H1 (cell line): ENCODE measurements around the gene TEX101. TPM values are rescaled to one million over a fixed set of nuclear protein-coding genes. Genes with fewer than 3 reads are reported as not detected.

Source experiments
- CTCF ChIA-PET: fragments of 300-600 bp; sonication (Branson Sonifier 250); formaldehyde crosslinking; loops from one replicate; lab custom pipeline; 2021; ENCODE audit not compliant: partially characterized antibody; lab: Charles Lee
- POLR2A ChIA-PET: fragments of 300-600 bp; sonication (Branson Sonifier 250); formaldehyde crosslinking; loops from one replicate; lab custom pipeline; 2021; ENCODE audit warnings: inconsistent platforms; ENCODE audit not compliant: partially characterized antibody; lab: Charles Lee
- DNase-seq, 2 experiments: peaks; one replicate each; pipeline versions ENCODE4 v3.0.0 to v3.0.0-alpha.2; 2010 to 2022; ENCODE audit warnings: low spot score in 2 of 2, low read depth in 1 of 2, mixed read lengths in 1 of 2
- FAIRE-seq: peaks from 2 replicates; lab custom pipeline; 2011; peaks lifted over from hg19 to GRCh38; lab: Jason Lieb, UNC
- H2AFZ ChIP-seq: 2 replicates; pipeline ENCODE4 v1.8.1; 2012; ENCODE audit warnings: low read length, inconsistent platforms
- H2AK5ac ChIP-seq: 2 replicates; pipeline ENCODE4 v1.6.1; 2013; ENCODE audit warnings: low read depth, low read length
- H2BK120ac ChIP-seq: replicated peaks from 2 replicates; pipeline ENCODE3; 2013; ENCODE audit warnings: low read depth, low read length, inconsistent platforms
- H2BK12ac ChIP-seq: 2 replicates; pipeline ENCODE4 v1.6.1; 2013; ENCODE audit warnings: low read depth, low read length
- H2BK15ac ChIP-seq: 2 replicates; pipeline ENCODE4 v1.6.1; 2013; ENCODE audit warnings: low read length
- H2BK20ac ChIP-seq: 2 replicates; pipeline ENCODE4 v1.6.1; 2013; ENCODE audit warnings: low read length
- H2BK5ac ChIP-seq: 2 replicates; pipeline ENCODE4 v1.6.1; 2013; ENCODE audit warnings: low read depth, low read length
- H3K14ac ChIP-seq: 2 replicates; pipeline ENCODE4 v1.6.1; 2013; ENCODE audit warnings: inconsistent platforms; ENCODE audit not compliant: insufficient read length
- H3K18ac ChIP-seq: 2 replicates; pipeline ENCODE4 v1.6.1; 2013; ENCODE audit warnings: low read length; ENCODE audit errors: extremely low read depth
- H3K23ac ChIP-seq: 2 replicates; pipeline ENCODE4 v1.6.1; 2013; ENCODE audit warnings: inconsistent platforms; ENCODE audit not compliant: insufficient read length
- H3K23me2 ChIP-seq: 2 replicates; pipeline ENCODE4 v1.6.1; 2013; ENCODE audit warnings: low read depth, low read length
- H3K27ac ChIP-seq: 2 replicates; pipeline ENCODE4 v1.6.1; 2011; ENCODE audit warnings: low read depth, low read length, inconsistent platforms
- H3K27me3 ChIP-seq, 4 experiments: replicated peaks in 1 of 4; 1 replicate in 1 of 4; 2 replicates in 3 of 4; pipeline versions ENCODE4 v1.6.1 to v1.8.1; 2011 to 2013; ENCODE audit warnings: low read length in 3 of 4, mild to moderate bottlenecking in 3 of 4, inconsistent platforms in 2 of 4, mixed read lengths in 2 of 4, moderate library complexity in 1 of 4; ENCODE audit not compliant: control insufficient read depth in 3 of 4, insufficient read depth in 3 of 4; ENCODE audit errors: extremely low read depth in 1 of 4
- H3K36me3 ChIP-seq, 4 experiments: 2 replicates each; pipeline versions ENCODE4 v1.6.1 to v1.8.1; 2011 to 2013; ENCODE audit warnings: mild to moderate bottlenecking in 4 of 4, low read length in 3 of 4, moderate library complexity in 2 of 4, control low read depth in 1 of 4, inconsistent platforms in 1 of 4; ENCODE audit not compliant: insufficient read depth in 4 of 4, control insufficient read depth in 2 of 4
- H3K4ac ChIP-seq: replicated peaks from 2 replicates; pipeline ENCODE3; 2013; ENCODE audit warnings: low read length, low read depth, mixed read lengths, inconsistent platforms; ENCODE audit not compliant: insufficient read length
- H3K4me1 ChIP-seq, 4 experiments: replicated peaks in 1 of 4; 1 replicate in 1 of 4; 2 replicates in 3 of 4; pipeline versions ENCODE4 v1.6.1 to v1.8.1; 2011 to 2013; ENCODE audit warnings: low read length in 3 of 4, inconsistent platforms in 2 of 4, mixed read lengths in 1 of 4; ENCODE audit not compliant: insufficient read depth in 4 of 4, control insufficient read depth in 3 of 4
- H3K4me2 ChIP-seq, 2 experiments: 2 replicates each; pipeline versions ENCODE4 v1.6.1 to v1.8.1; 2011 to 2013; ENCODE audit warnings: low read depth in 2 of 2, low read length in 2 of 2, control low read depth in 1 of 2, inconsistent platforms in 1 of 2, mild to moderate bottlenecking in 1 of 2; ENCODE audit not compliant: insufficient read depth in 1 of 2
- H3K4me3 ChIP-seq, 4 experiments: fragments of 200-600, 300-600 bp in 1 of 4; sonication (generic), shearing (Covaris generic), sonication (Bioruptor Twin) in 1 of 4; 2 replicates each; pipeline versions ENCODE4 v1.5.1 to v1.8.1; 2011 to 2016; ENCODE audit warnings: low read length in 4 of 4, low read depth in 3 of 4, control low read depth in 2 of 4, inconsistent platforms in 2 of 4, mild to moderate bottlenecking in 2 of 4, mixed read lengths in 1 of 4, moderate library complexity in 1 of 4; ENCODE audit not compliant: insufficient read depth in 2 of 4; ENCODE audit errors: extremely low read depth in 1 of 4
- H3K56ac ChIP-seq: replicated peaks from 2 replicates; pipeline ENCODE3; 2013; ENCODE audit warnings: low read depth, mild to moderate bottlenecking, mixed read lengths, low read length, inconsistent platforms; ENCODE audit not compliant: insufficient read length
- H3K79me1 ChIP-seq: 2 replicates; pipeline ENCODE4 v1.6.1; 2013; ENCODE audit warnings: low read depth, low read length, control low read depth
- H3K79me2 ChIP-seq, 2 experiments: 2 replicates each; pipeline versions ENCODE4 v1.6.1 to v1.8.1; 2012 to 2013; ENCODE audit warnings: low read length in 2 of 2, mild to moderate bottlenecking in 2 of 2, inconsistent platforms in 1 of 2; ENCODE audit not compliant: insufficient read depth in 2 of 2, control insufficient read depth in 1 of 2
- H3K9ac ChIP-seq, 4 experiments: replicated peaks in 1 of 4; 1 replicate in 1 of 4; 2 replicates in 3 of 4; pipeline versions ENCODE4 v1.6.1 to v1.8.1; 2011 to 2013; ENCODE audit warnings: low read depth in 3 of 4, low read length in 3 of 4, control low read depth in 2 of 4, mild to moderate bottlenecking in 2 of 4, moderate library complexity in 2 of 4, inconsistent platforms in 1 of 4; ENCODE audit errors: extremely low read depth in 1 of 4
- H3K9me3 ChIP-seq, 2 experiments: 2 replicates each; pipeline versions ENCODE4 v1.6.1 to v1.8.1; 2012 to 2013; ENCODE audit warnings: mild to moderate bottlenecking in 2 of 2, moderate library complexity in 2 of 2, control low read depth in 1 of 2, inconsistent platforms in 1 of 2, low read depth in 1 of 2, low read length in 1 of 2, mixed read lengths in 1 of 2; ENCODE audit not compliant: insufficient read depth in 2 of 2
- H4K20me1 ChIP-seq, 2 experiments: replicated peaks in 1 of 2; 2 replicates each; pipeline versions ENCODE3 to v1.8.1; 2011 to 2013; ENCODE audit warnings: inconsistent platforms in 2 of 2, low read length in 2 of 2, mild to moderate bottlenecking in 1 of 2; ENCODE audit not compliant: insufficient read depth in 2 of 2, control insufficient read depth in 1 of 2
- H4K5ac ChIP-seq: 2 replicates; pipeline ENCODE4 v1.6.1; 2013; ENCODE audit warnings: low read length, low read depth, mixed read lengths, inconsistent platforms; ENCODE audit not compliant: insufficient read length
- H4K8ac ChIP-seq: 2 replicates; pipeline ENCODE4 v1.8.0; 2013; ENCODE audit warnings: mild to moderate bottlenecking, moderate library complexity, low read length, inconsistent platforms; ENCODE audit not compliant: insufficient read depth; ENCODE audit errors: extremely low read depth
- H4K91ac ChIP-seq: replicated peaks from 2 replicates; pipeline ENCODE3; 2013; ENCODE audit warnings: low read length, mixed read lengths, inconsistent platforms; ENCODE audit not compliant: insufficient read length
- E2F6 ChIP-seq: IDR thresholded peaks from 2 replicates; pipeline ENCODE4 v1.6.1; 2012; ENCODE audit warnings: inconsistent platforms
- POU5F1 ChIP-seq: IDR thresholded peaks from 2 replicates; pipeline ENCODE4 v1.6.1; 2011; ENCODE audit warnings: low read depth, mild to moderate bottlenecking, low read length, moderate library complexity
- WGBS, 2 experiments: shearing (Covaris generic) in 1 of 2; methylation state at CpG; one replicate each; pipeline versions ENCODE4 v1.1.6 to v1.1.7; 2013 to 2015; ENCODE audit warnings: low lambda C conversion rate in 2 of 2, mixed read lengths in 2 of 2, inconsistent platforms in 1 of 2, low coverage in 1 of 2, missing lambda C conversion rate in 1 of 2; ENCODE audit not compliant: insufficient replicate concordance in 2 of 2, insufficient coverage in 1 of 2, insufficient read length in 1 of 2; ENCODE audit errors: extremely low coverage in 1 of 2, missing lambda C conversion rate in 1 of 2; 5-methylcytosine and 5-hydroxymethylcytosine counted together
- polyA plus RNA-seq, 7 experiments: library from polyadenylated mRNA; depleted of rRNA in 3 of 7; stranded (reverse) in 5 of 7; unstranded in 2 of 7; fragments of >200 nt in 5 of 7; fragments of 200-250 nt in 2 of 7; gene quantifications; 1 replicate in 5 of 7; 2 replicates in 1 of 7; 4 replicates in 1 of 7; pipeline versions ENCODE4 v1.2.1 to v1.2.3, GENCODE V29; 2011 to 2013; ENCODE audit warnings: missing spikeins in 2 of 7, mixed read lengths in 2 of 7
- total RNA-seq: library from RNA; stranded (reverse); fragmentation: NEBNext Ultra II Directional; extraction: Animal tissue kit (Norgen Biotek cat#: 25700); gene quantifications from 2 replicates; pipeline ENCODE4 v1.2.1, GENCODE V29; 2021

TEX101 gene
- total and polyA plus RNA-seq, 2 of the 8 experiments (the other 6 are each of a cell fraction or from before 2014, with no cell fraction given), result 0.12 TPM; not detected in 1

- Histone ChIP-seq H4K20me1 (no peaks in the 10 kb centered on the region), H4K5ac (no peak overlapping the region), H3K14ac (no peak overlapping the region), H2AK5ac (no peak overlapping the region), H2AFZ (0 out of 2 replicates have a peak overlapping the region, but pooled peaks have one; percentile 39), H3K79me2 (no peaks in the 10 kb centered on the region), H3K79me1 (no peaks in the 10 kb centered on the region), H3K4me2 (0 out of 4 replicates have a peak overlapping the region, but pooled peaks of 1 of the 2 experiments have one; percentile 42), H2BK20ac (no peak overlapping the region), H3K4ac (no peak overlapping the region), H4K91ac (no peak overlapping the region), H3K9me3 (peaks cover 0 to 4% of the 10 kb centered on the region in 2 experiments; a peak in 1 of 4 replicates), H3K4me1 (peaks cover 0 to 3% (median 0%) of the 10 kb centered on the region in 4 experiments; a peak in 2 of 7 replicates), H2BK5ac (no peak overlapping the region), H3K4me3 (no peak overlapping the region), H3K23ac (no peak overlapping the region), H3K56ac (no peak overlapping the region), H3K27me3 (no peaks in the 10 kb centered on the region), H2BK15ac (no peak overlapping the region), H2BK120ac (no peak overlapping the region), H2BK12ac (peak overlapping the region; percentile 39; the same call in 1 of the 2 replicates), H3K23me2 (no peaks in the 10 kb centered on the region), H4K8ac (no peak overlapping the region), H3K36me3 (no peaks in the 10 kb centered on the region), H3K27ac (no peak overlapping the region), H3K9ac (no peak overlapping the region), H3K18ac (no peak overlapping the region)
- ChIA-PET CTCF (no interaction called here), POLR2A (no interaction called here)
- no peak for FAIRE-seq
- 77% methylated on average over 4 of the region's 4 CpGs; no CpG with 5 or more reads in 1 of the 2 experiments for WGBS, 2 experiments
- DNase-seq, result no peak
- no peak for TF ChIP-seq POU5F1
- no peak for TF ChIP-seq E2F6
Measured at GRCh38 chr19:43380771-43381386, 33.8 kb upstream of the TEX101 start.
